NOMO-1 treated with dmso at 0.1 percent for 144 hours (cell line): ENCODE data around the gene PRKD1.
"Not testable (repeated sequence)": the region's sequence is repeated elsewhere in the genome, so short reads cannot be mapped to it uniquely, and the experiment has no call there.

Experiments used
- DNase-seq: peaks from one replicate; lab custom pipeline; 2025; ENCODE audit not compliant: unreplicated experiment; lab: John Stamatoyannopoulos, UW

Gene PRKD1

DNA sequence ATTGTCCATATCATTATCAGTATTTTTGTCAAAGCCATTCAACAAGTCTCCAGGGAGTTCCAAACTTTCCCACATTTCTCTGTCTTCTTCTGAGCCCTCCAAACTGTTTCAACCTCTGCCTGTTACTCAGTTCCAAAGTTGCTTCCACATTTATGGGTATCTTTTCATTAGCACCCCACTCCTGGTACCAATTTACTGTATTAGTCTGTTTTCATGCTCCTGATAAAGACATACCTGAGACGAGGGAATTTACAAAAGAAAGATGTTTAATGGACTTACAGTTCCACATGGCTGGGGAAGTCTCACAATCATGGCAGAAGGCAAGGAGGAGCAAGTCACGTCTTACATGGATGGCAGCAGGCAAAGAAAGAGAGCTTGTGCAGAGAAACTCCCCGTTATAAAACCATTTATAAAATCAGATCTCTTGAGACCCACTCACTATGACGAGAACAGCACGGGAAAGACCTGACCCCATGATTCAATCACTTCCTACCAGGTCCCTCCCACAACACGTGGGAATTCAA is 87.2 kb downstream of the PRKD1 start:
- DNase-seq, result not testable (repeated sequence)

DNA sequence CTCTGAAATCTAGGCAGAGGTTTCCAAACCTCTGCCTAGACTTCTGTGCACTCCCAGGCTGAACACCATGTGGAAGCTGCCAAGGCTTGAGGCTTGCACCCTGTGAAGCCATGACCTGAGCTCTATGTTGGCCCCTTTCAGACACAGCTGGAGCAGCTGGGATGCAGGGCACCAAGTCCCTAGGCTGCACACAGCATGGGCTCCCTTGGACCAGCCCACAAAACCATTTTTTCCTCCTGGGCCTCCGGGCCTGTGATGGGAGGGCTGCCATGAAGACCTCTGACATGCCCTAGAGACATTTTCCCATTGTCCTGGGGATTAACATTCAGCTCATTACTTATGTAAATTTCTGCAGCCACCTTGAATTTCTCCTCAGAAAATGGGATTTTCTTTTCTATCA is 88.0 kb downstream of the PRKD1 start:
- DNase-seq, result not testable (repeated sequence)

DNA sequence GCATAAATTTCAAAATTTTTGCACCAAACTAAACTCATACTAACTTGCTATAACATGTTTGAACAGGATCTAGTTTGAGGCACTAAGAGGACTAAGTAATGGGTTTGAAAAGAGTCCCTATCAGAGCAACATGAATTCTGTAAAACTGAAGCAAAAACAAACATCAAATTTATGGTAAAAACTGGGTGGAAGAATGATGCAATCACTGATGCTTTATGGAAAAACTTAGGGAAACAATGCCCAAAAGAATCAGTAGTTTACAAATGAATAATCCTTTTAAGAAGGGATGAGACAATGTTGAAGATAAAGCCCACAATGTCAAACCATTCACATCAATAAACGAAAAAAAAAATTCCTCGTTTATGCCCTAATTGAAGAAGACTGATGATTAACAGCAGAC is 88.9 kb downstream of the PRKD1 start:
- DNase-seq, result no peak

DNA sequence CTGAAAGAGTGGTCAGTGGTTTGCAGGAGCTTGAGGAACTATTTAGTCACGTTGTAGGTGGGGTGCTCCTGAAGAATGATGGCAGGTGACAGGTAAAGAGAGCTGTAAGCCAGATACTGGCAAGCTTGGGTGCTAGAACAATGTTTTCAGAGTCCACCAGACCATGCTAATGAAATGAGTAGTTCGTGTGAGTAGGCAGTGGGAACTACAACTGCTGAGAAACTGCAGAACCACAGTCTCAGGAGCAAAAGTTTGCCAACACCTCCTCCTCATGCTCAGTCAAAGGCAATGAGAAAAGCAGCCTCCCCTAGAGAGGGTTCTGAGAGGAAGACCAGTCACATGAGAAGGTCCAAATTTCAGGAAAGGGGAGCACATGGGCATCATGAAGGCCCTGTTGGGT is 91.3 kb downstream of the PRKD1 start:
- DNase-seq, result no peak

DNA sequence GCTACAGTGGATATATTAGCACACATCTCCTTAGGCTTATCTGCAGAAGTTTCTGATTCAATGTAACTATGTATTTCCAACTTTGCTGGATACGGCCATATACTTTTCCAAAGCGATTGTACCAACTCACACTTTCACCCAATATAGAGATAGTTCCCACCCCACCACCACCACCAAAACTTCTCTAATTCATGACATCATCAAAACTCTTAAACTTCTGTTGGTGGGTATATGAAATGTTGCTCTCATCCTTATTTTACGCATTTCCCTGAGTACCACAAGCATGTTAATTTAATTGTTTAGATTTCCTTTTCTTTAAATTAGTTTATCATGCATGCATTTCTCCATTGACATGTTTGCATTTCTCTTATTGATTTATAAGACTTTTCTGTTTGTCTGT is 95.6 kb downstream of the PRKD1 start:
- DNase-seq, result no peak

DNA sequence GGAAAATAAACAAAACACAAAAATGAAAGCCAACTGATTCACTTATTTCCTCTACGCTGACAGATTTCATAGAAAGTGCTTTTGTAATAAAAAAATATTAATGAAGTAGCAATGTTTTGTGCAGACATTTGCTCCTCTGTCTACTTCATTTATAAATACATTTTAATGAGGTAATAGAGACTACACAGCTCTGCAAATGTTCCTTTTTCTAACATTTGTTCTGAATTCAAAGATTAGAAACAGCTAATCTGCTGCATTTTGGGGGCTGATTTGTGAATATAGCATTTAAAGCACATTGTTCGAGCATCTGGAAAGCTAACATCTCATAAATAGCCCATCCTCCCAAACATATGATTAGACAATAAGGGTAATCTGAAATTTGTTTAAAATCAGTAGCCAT is 97.8 kb downstream of the PRKD1 start:
- no peak for DNase-seq

DNA sequence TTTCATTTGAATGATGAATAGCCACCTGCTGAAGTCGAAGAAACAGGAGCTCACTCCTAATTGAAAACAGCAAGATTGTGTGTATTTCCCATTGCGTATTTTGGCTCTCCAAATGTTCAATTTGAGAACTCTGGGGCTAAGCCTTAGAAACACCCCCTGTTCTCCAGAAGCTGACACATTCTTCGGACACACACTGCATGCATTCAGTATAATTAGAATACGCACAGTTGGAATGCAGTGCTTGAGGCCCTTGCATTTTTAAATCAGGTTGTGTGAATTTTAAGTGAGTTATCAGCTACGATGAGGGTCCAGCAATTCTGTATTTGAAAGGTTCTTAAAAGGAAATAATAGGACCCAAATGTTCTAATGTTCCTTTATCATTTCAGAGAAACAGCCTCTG is 103.8 kb downstream of the PRKD1 start:
- no peak for DNase-seq

DNA sequence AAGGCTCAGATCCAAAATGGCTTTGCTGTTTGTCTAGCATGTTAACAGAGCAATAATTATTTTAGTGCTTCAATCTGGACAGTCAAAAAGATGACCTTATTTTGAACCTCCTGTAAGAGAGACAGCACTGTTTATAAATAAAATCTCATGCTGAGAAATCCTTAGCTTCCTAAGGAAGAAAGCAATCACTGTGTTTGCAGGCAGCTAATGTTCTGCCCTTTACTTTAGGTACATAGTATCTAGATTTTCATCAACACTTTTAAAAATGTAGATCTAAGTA is 105.3 kb downstream of the PRKD1 start:
- DNase-seq, result no peak

DNA sequence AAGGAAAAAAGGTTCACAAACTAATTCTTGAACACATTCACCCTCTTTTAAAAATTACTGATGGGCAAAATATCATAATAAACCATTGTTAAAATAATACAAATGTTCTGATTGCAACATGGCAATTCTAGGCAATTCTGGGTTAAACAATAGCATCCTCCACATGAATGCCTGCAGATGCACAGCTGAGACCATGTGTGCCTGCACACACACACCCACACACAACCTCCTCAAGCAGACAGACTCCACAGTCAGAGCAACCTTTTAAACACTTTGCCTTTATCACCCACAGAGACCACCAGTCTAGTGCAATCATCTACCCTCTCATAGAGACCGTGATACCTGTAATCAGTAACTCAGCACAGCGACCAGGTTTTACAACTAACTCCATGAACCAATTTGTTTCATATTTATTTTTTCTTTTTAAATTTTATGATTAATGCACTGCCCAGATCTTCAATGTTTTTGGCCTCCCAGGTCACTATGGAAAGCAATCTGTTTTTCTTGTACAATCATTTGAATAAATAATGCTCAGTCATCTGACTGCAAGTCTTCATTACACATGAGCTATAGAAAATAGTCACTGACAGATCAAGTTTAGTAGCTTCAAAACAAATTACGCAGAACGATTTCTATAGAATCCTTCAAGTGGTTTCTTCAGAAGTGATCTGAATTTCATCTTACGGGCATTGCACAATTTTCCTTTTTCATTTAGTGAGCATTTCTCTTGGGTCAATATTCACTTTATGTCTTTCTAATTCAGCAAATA is 105.8 kb downstream of the PRKD1 start:
- no peak for DNase-seq

DNA sequence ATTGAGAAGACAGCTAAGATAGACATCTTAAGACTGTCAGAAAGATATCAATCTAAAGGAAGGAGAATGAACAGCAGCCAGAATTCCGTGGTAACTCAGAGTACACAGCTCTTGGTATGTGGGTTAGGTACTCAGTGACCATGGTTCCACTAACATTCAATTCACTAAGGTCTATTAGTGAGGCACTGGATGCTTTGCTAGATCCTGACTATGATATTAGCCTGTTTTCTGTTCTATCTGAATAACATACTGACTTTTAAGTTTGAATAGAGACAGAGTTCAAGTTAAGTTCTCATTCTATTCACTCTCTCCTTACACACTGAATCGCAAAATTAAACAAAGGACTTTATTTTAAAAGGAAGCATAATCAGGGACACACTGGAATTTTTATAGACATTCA is 106.4 kb downstream of the PRKD1 start:
- no peak for DNase-seq

DNA sequence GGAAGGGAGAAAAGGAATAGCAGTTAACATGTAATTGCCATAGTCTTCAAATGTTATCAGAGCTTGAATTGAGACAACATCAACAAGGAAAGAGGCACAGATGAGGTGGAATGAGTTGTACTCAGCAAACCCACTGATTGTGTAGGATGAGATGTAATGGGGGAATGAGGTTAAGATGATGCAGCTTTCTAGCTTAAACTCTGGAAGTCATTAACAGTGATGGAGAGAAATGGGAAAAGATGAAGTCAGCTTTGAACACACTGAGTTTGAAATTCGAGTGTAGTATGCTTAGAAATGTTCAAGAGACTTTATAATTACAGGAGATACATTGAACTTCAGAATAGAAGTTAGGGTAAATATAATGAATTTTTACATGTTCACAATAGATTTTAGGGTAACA is 106.9 kb downstream of the PRKD1 start:
- DNase-seq, result no peak

DNA sequence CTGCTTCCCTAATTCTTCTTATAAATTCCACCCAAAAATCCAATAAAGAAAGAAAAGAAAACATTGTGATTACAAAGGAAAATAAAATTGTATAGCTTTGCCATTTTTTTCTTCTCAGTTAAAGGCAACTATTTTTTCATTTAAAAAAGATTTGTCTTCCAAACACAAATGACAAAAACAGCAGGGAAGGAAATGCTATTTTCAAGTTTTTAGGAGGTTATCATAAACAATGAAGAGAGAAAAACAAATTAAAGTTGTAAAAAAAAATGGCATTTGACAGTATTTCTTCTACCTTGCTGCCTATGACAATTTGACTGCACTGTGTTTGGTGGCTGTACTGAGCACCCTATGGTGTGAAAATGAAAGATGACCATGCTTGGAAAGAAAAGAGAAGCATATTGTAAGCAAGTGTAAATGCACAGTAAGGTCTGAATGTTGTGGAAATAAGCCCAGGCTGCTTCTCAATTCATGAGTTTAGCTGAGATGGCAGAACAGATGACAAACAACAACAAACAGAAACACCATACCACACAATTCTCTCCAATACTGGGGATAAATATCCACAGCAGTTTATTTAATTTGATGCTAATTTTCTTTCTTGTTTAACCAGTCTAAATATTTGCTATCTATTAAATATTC is 109.8 kb downstream of the PRKD1 start:
- DNase-seq, result no peak

DNA sequence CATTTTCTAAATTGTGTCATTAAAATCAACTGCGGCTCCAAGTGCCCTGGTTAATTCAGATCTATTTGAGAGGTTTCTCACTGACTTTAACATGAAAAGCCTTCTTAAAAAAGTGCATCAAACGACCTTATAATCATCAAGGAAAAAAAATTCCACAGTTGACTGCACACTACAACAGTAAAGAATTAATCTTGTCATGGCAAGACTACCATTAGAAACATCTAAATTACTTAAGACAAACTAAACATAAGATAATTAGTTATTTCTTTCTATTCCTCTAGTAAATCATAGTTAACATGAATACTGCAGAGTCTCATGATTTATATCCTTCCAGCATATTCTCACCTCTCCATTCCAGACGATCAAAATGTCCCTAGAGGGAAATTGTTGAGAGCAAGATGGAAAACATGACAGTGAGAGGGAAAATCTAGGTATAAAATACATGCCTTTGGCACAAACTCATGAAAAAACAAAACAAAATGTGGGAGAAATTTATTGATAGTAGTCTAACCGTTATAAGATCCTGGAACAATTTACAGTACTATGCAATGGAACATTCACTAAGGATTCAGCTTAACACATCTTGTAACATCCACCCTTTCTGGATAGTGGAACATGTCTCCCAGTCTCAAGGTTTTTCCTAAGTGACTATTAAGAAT is 112.5 kb downstream of the PRKD1 start:
- DNase-seq, result no peak

DNA sequence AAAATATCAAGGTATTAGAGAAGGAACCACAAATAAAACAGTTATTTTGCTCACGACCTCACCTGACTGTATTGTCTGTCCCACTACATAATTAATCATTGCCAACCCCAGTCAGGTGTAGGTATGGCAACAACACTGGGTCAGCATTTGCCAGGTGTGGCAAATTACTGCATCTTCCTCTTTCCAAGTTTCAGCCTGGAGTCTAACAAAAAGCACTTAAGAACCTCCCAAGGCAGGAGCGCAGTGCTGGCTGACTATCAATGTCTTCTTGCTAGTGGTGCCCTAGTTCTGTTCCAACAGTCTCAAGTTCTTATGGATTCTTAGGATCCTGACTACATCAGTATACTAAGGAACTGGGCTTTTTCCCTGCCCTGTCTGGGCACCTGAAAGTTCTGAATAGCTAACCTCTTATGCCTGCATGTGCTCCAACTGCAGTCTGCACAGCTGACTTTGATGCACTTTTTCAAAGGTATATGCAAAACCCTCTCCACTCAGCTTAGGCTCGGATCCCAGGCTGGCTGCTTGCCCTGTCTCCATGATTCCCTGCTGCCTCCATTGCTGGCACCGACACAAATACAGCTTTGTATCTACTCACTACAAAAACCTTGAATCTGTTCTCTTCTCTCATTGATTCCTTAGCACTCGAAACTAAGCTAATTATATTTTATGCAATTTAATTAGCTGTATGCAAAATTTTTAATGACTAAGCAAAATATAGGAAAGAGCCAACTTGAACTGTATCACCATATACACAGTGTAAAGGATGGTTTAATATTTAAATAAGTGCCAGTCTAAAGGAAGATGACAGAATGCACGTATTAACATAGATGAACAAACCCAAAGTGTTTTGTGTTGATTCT is 113.3 kb downstream of the PRKD1 start:
- no peak for DNase-seq

DNA sequence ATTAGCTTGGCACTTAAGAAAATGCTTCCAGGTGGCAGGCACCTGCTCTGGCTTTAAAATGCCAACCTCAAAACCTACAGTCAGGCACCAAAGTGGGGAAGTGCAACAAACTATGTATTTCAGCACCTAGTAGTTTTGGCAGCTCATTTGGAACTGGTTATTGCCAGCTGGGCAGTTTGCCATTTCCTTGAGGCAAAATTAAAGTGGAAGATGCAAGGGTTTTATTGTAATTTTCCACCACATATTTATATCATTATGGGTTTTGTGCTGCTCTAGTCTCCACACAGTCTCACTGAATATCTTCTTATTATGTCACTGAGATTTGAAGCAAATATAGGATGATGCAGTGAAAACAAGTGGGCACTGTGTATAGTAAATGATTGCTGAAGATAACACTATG is 117.0 kb downstream of the PRKD1 start:
- no peak for DNase-seq

DNA sequence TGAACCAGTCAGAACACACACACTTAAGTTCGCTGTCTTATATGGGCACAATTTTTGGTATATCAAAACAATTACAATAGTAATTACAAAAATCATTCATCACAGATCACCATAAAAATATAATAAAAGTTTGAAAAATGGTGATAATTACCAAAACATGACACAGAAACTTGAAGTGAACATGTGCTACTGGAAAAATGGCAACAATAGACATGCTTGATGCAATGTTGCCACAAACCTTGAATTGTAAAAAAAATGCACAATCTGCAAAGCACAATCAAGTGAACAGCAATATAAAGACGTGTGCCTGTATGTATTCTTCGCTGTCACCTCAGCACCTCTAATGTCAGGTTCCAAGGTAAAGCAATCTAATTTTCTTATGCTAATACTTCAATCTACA is 117.6 kb downstream of the PRKD1 start:
- no peak for DNase-seq

DNA sequence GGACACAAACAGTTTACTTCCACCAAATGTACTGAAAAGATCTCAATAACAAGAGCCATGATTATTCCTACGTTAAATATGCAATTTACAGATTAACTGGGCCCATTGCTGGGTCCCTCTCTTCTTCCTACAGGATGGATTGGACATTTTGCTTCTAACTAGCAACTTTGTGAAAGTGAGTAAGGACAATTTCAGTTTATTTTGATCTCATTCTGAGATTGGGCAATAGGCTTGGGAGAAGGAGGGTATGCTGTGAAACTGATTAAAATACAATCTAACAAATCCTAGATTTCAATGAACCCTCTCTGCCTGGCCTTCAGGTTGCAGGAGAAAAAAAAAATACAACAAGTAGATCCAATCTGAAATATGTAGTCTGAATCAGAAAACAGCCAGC is 121.5 kb downstream of the PRKD1 start:
- DNase-seq, result no peak

DNA sequence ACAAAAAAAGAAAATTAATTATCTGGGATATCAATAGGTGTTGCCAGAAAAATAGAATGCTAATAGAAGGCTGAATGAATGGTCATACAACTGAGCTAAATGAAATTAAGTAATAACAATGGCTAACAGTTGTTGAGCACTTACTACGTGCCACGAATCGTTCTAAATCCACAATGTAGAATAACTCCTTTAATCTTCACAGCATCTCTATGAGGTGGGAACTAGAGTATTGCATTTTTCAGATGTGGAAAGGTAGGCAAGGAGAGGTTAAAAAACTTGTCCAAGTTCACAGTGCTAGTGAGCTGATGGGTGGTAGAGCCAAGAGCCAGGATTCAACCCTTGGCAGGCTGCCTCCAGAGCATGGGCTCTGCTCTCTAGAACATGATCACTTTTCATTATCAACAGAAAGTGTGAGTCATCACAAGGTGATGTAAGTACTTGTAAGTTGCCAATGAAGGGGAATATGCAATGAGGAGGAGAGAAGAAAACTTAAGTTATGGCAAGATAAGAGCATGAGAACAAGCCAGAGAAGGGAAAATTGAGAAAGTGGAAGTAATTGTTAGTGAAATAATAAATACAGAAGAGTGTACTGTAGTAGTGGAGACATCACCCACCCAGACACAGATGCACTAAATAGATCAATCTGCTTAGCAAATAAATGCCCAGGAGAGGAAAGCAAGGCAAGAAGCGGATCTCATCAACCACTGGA is 122.1 kb downstream of the PRKD1 start:
- no peak for DNase-seq

DNA sequence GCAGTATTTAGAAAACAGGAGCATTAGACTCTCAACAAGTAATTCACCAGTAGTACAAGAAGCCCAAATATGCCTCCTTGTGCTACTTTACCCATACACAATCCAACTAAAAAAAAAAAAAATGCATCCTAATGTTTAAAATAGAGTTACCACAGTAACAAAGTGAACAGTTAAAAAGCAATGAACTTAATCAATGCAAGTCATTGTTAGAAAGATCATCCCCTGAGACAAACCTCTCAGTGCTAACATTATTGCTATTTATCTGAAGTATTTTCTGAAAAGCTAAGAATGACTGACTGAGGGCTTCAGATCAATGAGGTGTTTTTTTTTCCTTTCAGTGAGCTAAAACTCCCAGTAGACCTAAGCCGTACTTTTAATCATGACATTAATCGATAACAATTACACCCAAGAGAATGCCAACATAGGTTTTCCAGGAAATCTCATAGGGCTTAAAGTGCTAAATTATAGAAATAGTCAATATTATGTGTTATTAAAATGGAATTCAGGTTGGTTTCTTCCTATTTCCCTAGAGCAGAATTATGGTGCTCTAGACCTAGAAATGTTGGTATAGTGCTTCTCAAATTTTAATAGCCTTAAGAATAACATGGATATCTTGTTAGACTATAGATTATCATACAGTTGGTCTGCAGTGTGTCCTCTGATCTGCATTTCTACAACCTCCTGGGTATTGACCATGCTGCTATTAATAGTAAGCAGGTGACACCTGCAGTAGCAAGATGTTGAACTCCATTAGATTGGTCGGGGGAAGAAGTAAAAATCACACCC is 123.0 kb downstream of the PRKD1 start:
- no peak for DNase-seq

DNA sequence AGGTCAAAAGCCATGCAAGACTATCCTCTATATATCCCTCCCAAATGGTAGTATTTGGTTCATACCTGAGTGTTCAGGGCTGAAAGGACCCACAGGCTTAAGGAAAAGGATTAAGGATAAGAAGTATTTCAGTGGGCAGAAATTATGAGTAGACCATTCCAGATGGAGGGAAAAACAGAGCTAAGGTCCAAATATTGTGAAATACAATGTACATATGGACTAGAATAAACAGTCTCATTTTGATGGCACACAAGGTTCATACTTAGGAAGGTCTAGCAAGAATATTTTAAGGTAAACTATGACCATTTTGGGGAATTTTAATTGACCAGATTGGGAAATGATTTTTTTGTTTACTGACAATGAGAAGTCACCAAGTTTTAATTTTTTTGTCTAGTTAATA is 124.6 kb downstream of the PRKD1 start:
- no peak for DNase-seq
